NCI-H2196 (cell line): ENCODE results near the gene ELP1.
A peak's percentile ranks its signal among the peaks of the same experiment; 100 is the strongest.

ENCODE experiments used
- DNase-seq: peaks from one replicate; lab custom pipeline; 2025; ENCODE audit not compliant: unreplicated experiment; lab: John Stamatoyannopoulos, UW

ELP1 gene

DNA sequence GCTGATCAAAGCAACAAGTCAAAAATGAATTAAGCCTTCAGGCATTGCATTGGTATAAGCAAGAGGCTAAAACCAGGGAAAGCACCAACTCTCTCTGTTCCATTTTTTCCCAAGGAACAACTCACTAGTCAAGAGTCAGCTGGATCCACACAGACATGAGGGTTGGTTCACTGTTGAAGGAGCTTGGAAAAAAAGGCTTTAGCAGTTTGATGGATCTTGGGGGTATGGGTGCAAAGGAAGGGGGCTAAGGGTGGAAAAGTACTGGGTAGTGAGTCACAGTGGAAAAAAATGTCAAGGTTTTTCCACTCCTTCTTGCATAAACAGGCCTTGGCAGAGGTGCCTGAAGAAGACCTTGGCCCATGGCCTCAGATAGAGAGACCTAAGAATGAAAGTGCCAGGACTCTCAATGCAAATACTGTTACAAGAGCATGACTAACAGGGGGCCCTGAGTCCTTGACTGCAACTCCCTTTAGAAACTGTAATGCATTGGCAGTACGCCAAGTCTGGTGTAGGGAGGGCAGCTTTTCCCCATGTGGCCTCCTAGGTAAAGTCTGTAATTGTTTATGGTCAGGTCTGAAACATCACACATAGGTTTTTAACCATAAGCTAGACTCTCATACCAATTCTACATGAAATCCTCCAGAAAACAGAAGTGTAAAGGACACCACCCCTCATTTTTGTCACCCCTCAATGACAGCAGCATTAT, 48.1 kb downstream of the ELP1 start:
- DNase-seq, result peak; percentile 57

DNA sequence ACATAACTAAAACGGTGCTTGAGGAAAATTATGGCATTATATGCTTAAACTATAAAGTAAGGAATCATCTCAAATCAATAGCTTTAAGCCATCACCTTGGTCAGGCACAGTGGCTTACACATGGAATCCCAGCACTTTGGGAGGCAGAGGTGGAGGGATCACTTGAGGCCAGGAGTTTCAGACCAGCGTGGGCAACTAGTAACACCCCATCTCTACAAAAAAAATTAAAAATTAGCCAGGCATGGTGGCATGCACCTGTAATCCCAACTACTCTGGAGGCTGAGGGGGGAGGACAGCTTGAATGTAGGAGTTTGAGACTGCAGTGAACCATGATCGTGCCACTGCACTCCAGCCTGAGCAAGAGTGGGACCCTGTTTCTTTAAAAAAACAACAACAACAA, 49.2 kb downstream of the ELP1 start:
- no peak for DNase-seq

DNA sequence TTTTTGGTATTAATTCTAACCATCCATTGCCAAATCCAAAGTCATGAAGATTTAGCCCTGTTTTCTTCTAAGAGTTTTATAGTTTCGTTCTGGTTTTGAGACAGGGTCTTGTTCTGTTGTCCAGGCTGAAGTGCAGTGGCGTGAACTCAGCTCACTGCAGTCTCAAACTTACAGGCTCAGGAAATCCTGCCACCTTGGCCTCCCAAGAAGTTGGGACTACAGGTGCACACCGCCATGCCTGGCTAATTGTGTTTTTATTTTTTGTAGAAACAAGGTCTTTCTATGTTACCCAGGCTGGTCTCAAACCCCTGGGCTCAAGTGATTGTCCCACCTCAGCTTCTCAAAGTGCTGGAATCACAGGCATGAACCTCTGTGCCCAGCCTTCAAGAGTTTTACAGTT, 50.8 kb downstream of the ELP1 start:
- no peak for DNase-seq

DNA sequence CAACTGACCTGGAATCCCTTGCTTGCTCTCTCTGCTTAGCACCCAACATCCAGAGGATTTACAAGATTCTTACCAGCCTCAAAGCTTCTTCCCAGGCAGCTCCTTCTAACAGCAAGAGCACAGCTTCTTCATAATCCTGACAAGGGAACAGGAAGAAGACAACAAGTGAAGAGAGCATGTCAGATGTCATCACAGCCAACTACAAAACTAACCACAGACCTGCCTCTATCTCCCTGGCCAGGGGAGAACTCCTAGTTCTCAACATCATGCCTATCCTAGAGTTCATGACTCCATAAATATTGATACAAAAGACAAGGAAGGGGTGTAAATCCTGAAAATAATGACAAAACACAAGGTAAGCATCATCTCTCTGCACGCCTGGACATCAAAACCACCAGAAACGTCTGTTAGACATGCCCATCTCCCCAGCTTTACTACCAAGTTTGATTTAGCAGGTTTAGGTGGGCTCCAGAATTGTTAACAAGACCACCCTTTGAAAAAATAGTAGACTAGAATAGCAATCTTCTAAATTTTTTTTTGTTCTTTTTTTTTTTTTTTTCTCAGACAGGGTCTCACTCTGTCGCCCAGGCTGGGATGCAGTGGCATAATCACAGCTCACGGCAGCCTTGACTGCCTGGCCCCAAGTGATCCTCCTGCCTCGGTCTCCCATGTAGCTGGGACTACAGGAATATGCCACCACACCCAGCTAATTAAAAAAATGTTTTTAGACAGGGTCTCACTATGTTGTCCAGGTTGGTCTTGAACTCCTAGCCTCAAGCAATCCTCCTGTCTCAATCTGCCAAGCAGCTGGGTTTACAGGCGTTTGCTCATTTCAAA, 51.7 kb downstream of the ELP1 start:
- no peak for DNase-seq

DNA sequence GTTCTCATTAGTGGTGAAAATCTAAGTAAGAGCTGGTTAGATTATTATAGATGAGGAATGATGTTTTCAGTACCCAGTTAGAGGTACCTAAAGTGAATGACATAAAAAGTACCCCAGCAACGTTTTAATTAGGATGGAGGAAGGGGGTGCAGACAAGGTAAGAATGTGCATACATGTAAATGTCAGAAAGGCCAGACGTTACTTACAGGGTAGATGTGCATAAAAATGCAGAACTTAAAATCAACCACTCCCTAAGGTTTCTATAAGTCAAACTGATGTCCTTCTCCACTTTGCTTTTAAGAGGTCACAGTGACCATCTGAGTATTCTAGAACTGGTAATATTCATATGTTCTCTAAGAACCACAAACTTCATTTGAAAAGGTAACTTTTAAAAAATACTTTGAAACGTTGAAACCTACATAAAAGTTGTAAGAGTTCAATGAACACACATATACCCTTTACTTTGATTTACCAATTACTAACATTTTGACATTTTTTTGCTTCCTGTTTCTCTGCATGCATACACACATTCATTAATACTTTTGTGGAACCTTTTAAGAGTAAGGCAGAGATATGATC, 53.1 kb downstream of the ELP1 start:
- DNase-seq, result no peak

DNA sequence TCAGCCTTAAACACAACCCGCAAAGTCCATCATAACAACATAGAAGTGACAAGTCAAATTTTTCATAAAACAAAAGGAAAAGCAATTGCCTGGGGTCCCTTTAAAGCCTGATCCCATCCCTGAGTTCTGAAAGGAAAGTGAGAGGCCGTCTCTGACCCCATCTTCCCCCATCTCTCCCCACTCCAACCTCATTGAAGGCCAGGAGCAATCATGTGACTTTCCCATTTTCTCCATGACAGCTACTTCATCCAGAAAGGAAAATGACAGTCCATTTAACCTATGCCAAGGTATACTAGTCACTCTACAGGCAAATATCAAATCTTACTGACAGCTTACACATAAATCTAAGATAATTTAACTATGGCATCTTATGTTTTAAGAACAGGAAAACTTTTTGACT, 56.4 kb downstream of the ELP1 start:
- no peak for DNase-seq

DNA sequence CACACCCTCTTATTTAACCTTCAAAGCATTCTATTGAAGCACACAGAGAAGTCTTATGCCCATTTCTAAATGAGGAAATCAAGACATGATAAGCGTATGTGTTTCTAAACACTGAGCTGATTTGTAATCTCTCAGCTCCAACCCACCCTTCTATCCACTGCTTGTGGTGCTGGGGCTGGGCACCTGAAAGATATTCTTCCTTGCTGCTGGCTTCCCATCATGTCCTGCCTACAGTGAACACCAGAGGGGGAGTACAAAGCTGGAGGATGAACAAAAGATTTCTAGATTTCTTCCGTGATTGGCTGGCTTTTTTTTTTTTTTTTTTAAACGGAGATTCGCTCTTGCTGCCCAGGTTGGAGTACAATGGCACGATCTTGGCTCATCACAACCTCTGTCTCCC, 57.5 kb downstream of the ELP1 start:
- DNase-seq, result no peak

DNA sequence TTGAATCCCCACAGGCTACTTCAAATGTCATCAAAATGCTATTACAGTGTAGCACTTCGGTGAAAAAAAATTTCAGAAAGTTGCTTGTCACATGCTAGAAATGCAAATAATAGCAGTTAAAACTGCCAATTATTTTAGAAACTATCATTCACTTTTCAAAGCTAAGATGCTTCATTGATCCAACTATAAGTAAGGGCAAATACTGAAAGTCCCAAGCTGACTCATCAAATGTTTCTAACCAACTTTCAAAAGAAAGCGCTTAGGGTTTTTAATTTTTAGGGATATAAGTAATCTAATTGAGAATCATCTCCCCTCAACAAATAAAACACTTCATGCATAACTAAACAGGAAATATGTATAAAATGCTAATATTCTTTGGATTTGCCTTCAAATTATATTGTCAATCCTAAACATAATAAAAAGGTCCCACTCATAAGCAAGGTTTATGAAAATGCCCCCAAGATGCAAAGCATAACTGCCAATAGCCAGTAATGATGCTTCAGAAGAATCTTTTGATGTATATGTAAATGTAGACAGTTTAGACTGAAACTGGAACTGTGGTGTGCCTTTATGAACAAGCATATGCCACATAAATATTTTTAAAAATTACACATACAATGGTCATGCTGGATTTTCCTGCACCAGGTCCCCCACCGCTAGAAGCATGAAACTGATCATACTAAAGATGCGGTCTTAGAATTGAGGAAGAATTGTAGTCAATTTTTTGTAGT, 59.7 kb downstream of the ELP1 start:
- DNase-seq, result no peak

DNA sequence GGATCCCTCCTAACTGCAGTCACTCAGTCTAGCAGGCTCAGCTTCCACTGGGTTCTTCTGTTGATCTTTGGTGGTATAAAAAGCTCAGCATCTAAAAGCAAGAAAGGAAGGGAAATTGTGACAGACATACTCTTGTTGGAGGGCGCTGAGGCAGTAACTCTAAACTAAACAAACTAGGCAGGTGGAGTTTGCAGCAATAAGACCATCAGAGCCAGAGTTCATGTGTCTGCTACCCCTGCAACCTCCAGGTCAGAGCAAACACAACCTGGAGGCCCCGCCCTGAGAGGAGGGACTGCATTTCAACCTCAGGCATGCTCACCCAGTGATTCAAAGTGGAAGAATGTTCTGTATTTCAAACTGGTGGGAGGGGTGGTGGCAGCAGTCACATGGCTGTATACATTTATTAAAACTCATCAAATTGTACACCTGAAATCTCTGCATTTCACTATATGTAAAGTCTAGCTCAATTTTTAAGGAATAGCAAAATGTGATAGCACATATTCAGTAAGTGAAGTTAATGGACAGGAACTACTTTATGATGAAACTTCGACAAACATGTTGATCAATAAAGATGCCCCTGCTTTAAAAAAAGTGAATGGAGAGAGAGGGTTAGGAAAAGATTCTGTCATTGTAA, 64.7 kb downstream of the ELP1 start:
- no peak for DNase-seq

DNA sequence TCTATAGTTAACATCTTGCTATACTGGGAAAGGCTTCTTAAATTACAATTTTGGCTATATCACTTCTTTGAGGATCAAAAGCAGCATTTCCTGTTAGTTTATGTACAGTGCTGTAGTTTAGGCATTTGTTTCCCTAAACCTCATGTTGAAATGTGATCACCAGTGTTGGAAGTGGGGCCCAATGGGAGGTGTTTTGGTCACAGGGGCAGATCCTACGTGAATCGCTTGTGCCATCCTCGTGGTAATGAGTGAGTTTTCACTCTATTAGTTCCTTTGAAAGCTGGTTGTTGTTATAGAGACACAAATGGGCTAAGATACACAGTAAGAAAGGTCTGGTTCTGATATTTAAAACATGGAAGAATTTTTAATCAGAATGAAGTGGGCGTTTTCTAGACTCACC, 66.1 kb downstream of the ELP1 start:
- no peak for DNase-seq

DNA sequence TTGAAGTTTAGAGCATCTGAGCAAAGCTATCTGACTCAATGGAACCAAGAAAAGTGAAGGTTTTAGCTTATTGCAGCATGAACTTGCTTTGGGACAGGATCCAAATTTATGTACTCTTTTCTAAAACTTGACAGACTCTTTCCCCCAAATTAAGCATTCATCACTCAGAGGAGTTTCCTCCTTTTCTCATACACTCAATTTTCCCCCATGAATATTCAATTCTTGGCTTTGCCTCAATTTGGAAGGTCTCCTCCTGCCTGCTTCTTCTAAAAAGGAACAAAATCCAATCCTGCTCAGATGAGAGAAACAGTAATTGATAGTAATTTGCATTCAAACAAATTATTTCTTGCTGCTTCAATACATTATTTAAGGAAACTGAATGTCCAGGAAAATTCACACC, 66.8 kb downstream of the ELP1 start:
- no peak for DNase-seq

DNA sequence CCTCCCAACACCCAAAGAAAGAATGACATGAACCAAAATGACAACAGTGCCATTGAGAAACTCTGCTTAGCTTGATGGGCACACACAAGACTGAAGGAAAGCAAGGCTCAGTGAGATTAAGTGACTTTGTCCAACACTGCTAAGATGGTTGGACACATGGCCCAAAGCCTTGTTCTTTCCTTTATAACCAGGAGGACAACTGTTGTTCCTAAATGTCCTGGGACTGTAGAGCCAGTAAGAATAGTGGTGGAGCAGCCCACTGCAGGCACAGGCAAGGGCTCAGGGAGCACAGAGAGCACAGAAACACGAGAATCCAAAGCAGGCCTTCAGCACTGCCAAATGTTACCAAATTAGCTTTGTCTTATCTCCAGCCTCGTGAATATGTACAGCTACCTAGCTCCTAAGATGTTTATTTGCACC, 67.9 kb downstream of the ELP1 start:
- no peak for DNase-seq

DNA sequence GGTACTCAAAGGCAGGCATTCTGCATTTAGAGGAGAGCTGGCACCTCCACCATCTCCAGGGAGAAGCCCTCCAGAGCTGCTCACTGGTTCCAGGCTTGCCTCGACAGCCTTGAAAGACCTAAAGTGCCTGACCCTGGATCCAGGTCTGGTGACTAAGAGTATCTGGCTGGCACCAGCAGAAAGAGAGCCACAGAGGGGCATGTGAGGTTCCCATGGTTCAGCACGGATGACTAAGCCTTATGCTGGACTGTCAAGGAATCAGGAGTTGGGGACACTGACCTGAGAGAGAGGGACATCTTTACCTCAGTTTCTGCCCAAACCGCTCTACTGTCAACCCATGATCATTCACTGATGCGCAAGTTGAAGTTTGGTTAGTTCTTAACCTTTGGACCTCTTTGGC, 68.9 kb downstream of the ELP1 start:
- no peak for DNase-seq

DNA sequence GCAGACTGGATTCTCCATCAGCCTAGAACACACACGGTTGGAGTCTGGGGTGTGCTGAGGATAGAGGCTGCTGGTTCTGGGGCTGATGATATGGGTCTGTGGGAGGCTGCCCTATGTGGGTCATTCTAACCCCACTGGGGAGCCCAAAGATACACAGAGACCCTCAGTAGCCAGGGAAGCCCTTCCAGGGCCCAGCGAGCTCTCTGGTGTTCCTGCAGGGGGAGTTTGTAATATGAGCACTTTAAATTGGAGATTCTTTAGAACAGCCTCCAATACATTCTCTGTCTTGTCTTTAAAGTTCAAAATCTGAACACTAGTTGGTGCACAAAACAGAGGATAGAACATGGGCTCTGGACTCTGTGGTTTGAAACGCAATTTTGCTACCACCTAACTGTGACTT, 69.5 kb downstream of the ELP1 start:
- no peak for DNase-seq

DNA sequence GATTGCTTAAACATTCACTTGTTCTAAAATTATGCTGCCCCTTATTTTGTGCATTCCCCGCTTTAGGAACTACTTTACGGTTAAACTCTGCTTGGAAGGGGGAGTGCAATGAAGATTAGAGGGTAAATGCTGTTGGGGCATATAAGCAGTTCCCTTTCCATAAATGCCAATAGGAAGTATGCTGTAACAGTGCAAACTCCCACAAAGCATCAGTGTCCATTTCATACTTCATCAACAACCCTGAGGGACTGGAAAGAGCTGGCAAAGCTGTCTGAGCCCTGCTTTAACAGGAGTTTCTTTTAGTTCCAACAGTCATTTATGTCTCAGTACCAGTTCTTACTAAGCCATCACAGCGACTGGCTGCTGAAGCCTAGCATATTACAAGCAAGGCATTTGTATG, 70.0 kb downstream of the ELP1 start:
- no peak for DNase-seq

DNA sequence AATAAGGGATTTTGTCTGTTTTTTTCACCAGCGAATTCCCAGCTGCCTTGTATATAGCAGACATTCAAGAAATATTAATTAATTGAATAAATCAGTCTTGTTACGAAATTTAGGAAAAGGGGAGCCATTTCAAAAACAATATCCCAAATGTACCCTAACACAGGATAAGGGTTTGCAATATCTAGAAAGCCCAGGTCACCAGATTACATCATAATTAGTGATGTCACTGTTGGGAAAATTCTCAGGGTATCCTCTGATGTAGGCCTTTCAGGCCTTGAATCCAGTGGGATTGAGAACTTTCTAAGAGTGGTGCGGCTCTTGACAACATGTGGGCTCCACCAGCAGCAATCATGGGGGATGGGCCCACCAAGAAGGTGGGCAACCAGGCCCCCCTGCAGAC, 71.9 kb downstream of the ELP1 start, which contains the start of gene ACTL7A:
Gene ACTL7A (plus strand): TSS at position 270 of the 400 bp plus-strand sequence. CDS start 57 bp downstream, at position 327.
- DNase-seq, result no peak

DNA sequence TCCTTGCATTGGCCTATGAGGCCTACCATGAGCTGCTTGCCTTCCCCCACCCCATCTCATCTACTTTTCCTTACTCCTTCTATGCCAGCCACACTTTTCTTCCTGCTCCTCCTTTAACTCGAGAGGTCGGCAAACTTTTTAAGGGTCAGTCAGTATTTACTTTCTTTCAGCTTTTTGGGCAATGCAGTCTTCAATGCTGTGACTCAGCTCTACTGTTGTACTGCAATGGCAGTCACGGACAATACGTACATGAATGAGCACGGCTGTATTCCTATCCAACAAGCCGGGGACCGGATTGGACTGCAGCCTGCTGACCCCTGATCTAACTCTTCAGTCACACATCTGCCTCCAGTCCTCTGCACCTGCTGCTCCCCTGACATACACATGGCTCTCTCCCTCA, 72.5 kb downstream of the ELP1 start:
- DNase-seq, result no peak

DNA sequence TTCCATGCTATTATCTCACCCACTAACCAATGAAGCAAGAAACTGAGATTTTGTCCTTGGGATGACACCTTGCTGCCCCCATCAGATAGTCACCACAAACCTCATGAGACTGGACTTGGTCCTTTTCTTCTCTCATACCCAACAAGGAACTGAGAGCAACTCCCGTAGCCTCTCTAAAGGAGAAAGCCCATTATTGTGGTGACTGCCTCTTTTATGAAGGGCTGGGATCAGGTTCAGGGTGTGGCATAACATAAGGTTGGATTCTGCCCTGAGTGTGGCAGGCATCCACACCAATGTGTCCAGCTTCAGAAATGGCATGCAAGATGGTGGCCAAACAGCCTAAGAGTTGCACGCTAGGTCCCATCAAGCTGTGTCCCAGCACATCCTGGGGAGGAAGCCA, 73.2 kb downstream of the ELP1 start:
- no peak for DNase-seq

DNA sequence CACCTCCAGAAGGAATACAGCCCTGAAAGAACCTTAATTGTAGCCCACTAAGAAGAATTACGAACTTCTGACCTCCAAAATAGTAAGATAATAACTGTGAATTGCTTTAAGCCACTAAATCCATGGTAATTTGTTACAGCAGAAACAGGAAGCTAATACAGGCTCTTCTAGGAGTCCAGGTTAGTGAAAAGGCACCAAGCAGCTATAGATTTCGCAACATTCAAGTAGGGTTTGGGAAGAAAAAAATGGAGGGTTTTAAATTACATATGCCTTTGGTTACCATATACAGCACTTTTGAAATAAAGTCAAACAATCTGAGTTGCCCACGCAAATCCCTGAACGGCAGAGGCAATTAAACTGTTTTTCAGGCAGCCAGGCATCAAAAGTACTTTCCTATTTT, 73.6 kb downstream of the ELP1 start:
- DNase-seq, result no peak

DNA sequence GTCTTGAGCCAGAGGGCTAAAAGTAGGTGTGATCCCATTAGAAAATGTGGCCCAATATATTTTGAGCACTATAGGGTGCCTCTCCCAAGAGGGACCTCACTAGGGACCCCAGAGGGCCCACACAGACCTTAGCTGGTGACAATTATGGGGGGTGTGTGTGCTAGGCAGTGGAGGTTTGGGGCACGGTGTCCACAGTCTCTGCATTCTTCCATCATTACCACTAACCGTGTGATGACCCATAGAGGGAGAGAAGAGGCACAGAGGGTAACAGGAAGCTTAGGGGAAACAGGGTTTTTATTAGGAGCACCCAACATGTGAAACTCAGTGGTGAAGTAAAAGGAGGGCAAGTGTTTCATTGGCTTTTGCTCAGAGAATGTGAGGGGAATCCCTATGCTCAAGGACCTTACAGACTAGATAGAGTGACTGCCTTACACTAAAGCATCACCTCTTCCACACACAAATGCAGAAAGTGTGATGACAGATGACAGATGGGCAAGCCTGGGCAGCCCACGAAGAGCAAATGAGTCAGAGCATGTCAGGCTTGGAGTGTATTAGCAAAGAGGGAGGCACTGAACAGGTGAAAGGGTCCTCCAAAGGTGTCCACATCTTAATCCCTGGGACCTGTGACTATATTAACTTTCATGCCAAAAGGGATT, 74.3 kb downstream of the ELP1 start:
- no peak for DNase-seq

DNA sequence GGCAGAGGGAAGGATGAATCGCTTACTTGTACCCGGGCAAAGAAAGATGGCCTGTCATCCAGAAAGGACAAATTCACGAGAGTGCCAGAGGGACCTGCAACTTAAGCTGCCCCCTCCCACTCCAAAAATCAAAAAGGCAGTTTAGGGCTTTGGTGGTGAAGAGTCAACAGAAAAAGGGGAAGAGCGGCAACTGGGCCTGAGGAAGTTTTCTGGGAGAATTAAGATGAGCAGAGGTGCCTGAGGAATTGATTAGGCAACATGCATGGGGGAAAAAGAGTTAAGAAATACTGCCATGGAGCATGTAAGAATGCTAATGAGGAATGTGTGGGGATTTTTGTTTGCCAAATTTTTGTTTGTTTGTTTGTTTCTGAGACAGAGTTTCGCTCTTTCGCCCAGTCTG, 76.4 kb downstream of the ELP1 start:
- no peak for DNase-seq
